Measurements from ENCODE around the gene HSBP1L1. TPM values are rescaled to one million over a fixed set of nuclear protein-coding genes. Genes with fewer than 3 reads are reported as not detected.

Gene HSBP1L1
- polyA plus RNA-seq, 1 of the 3 experiments (the other 2 are of a cell fraction): 7.4 TPM

- TF ChIP-seq FOXM1 (IDR thresholded peaks at IDR 0.05; ENCODE audit: low read depth): no peak
- TF ChIP-seq NRF1 (IDR thresholded peaks at IDR 0.05; ENCODE audit: low read depth, low read length): no peak
- TF ChIP-seq MEF2A (IDR thresholded peaks at IDR 0.05; ENCODE audit: borderline replicate concordance, low read depth): no peak
- no peak for TF ChIP-seq PBX3 (IDR thresholded peaks at IDR 0.05)
- no peak for TF ChIP-seq RCOR1 (IDR thresholded peaks at IDR 0.05; ENCODE audit: low read length)
- no peak for TF ChIP-seq TCF12 (IDR thresholded peaks at IDR 0.05)
- TF ChIP-seq JUND (IDR thresholded peaks at IDR 0.05): no peak
- no peak for TF ChIP-seq MAX (IDR thresholded peaks at IDR 0.05; ENCODE audit: low read depth)
- TF ChIP-seq GATA2 (CRISPR knock-in tag; IDR thresholded peaks at IDR 0.05): no peak
- no peak for TF ChIP-seq YY1 (IDR thresholded peaks at IDR 0.05; ENCODE audit: low read depth)
- no peak for TF ChIP-seq FOXJ3 (CRISPR knock-in tag; IDR thresholded peaks at IDR 0.05)
- TF ChIP-seq USF2 (IDR thresholded peaks at IDR 0.05; ENCODE audit: borderline replicate concordance, low read depth, low read length): no peak
- TF ChIP-seq USF1 (IDR thresholded peaks at IDR 0.05; ENCODE audit: borderline replicate concordance, low read depth): no peak
- no peak for TF ChIP-seq CTCF (IDR thresholded peaks at IDR 0.05)
- no peak for TF ChIP-seq TAF1 (IDR thresholded peaks at IDR 0.05; ENCODE audit: borderline replicate concordance, low read depth, low read length)
- TF ChIP-seq GABPA (IDR thresholded peaks at IDR 0.05; ENCODE audit: low read depth): no peak
- no peak for TF ChIP-seq CHD2 (IDR thresholded peaks at IDR 0.05; ENCODE audit: low read length, partially characterized antibody)
- no peak for TF ChIP-seq MXI1 (IDR thresholded peaks at IDR 0.05; ENCODE audit: low read depth, low read length)
- no peak for TF ChIP-seq SIN3A (IDR thresholded peaks at IDR 0.05; ENCODE audit: borderline replicate concordance, low read depth, low read length)
- Histone ChIP-seq H3K27me3 (ENCODE audit: insufficient read depth) (no peaks in the 10 kb centered on the region), H3K4me2 (no peak overlapping the region), H3K79me2 (ENCODE audit: insufficient read depth) (peaks cover 58% of the 10 kb centered on the region), H2AFZ (ENCODE audit: low read depth) (no peak overlapping the region), H3K4me3 (ENCODE audit: low read depth in 2 of 2, low read length in 1 of 2) (no peak overlapping the region), H3K4me1 (ENCODE audit: control insufficient read depth in 1 of 2, insufficient read depth in 2 of 2, low read depth in 1 of 2, low read length in 1 of 2) (no peaks in the 10 kb centered on the region; a peak in 1 of 4 replicates), H3K9me3 (no peaks in the 10 kb centered on the region), H3K9ac (no peak overlapping the region), H3F3A (replicated peaks; ENCODE audit: insufficient read depth) (peaks cover 10% of the 10 kb centered on the region), H3K9me2 (no peaks in the 10 kb centered on the region), H3K27ac (ENCODE audit: low read depth in 2 of 2, low read length in 1 of 2) (no peak overlapping the region), H4K20me1 (ENCODE audit: insufficient read depth) (peaks cover 43% of the 10 kb centered on the region), H3K36me3 (replicated peaks in 1 of 2; ENCODE audit: control insufficient read depth in 1 of 2, insufficient read depth in 2 of 2, low read length in 1 of 2) (peaks cover 23 to 59% of the 10 kb centered on the region in 2 experiments)
- POLR2A ChIA-PET: no interaction called here
- WGBS (ENCODE audit: low lambda C conversion rate): 93% methylated on average over 3 of the region's 3 CpGs
- CTCF ChIA-PET: interaction anchor here (1.5 kb wide), 1 partner anchor 12 kb away, joined by 3 read pairs; no protein-coding TSS in a partner anchor
- DNase-seq: no peak
Measured at GRCh38 chr18:79972720-79973119, 8.3 kb downstream of the HSBP1L1 start.
